Epithelial cell of esophagus (primary cell): ENCODE data around the gene VCL.

ENCODE experiments used
- DNase-seq: peaks from one replicate; pipeline ENCODE4 v3.0.0; 2010; ENCODE audit warnings: low read depth
- H3K4me3 ChIP-seq: 2 replicates; pipeline ENCODE4 v1.5.1; 2011; ENCODE audit warnings: mild to moderate bottlenecking, low read length, control low read depth
- CTCF ChIP-seq: IDR thresholded peaks from 2 replicates; pipeline ENCODE4 v1.5.1; 2011; ENCODE audit warnings: low read depth, mild to moderate bottlenecking, low read length, control low read depth, inconsistent platforms; ENCODE audit not compliant: insufficient read depth; ENCODE audit errors: missing control alignments

VCL gene

GRCh38 chr10:74063256-74063655 is 65.3 kb downstream of the VCL start:
- no peak for TF ChIP-seq CTCF
- DNase-seq, result no peak
- no peak overlapping the region for H3K4me3 ChIP-seq

- TF ChIP-seq CTCF, result no peak
- H3K4me3 ChIP-seq, result no peak overlapping the region
- DNase-seq, result peak; percentile 30
Observed at GRCh38 chr10:74067373-74068352, 69.7 kb downstream of the VCL start.

GRCh38 chr10:74071157-74071556 is 73.2 kb downstream of the VCL start:
- TF ChIP-seq CTCF, result no peak
- DNase-seq, result no peak
- H3K4me3 ChIP-seq, result no peak overlapping the region

GRCh38 chr10:74072503-74072902 is 74.6 kb downstream of the VCL start:
- TF ChIP-seq CTCF, result no peak
- peak; percentile 60 for DNase-seq
- no peak overlapping the region for H3K4me3 ChIP-seq

- no peak for DNase-seq
- no peak for TF ChIP-seq CTCF
- no peak overlapping the region for H3K4me3 ChIP-seq
Observed at GRCh38 chr10:74075906-74076305, 78.0 kb downstream of the VCL start.

GRCh38 chr10:74076961-74077360 is 79.0 kb downstream of the VCL start:
- DNase-seq, result no peak
- no peak overlapping the region for H3K4me3 ChIP-seq
- no peak for TF ChIP-seq CTCF
